Erythroblast (primary cell): ENCODE measurements around the gene MYRIP.

Experiments
- GATA1 ChIP-seq: IDR thresholded peaks from 2 replicates; pipeline ENCODE4 v1.6.1; 2011; ENCODE audit warnings: low read depth, mild to moderate bottlenecking, control low read depth, low read length, moderate library complexity
- POLR2A ChIP-seq: IDR thresholded peaks from 2 replicates; pipeline ENCODE4 v1.6.1; 2011; ENCODE audit warnings: mild to moderate bottlenecking, low read length

- no peak for TF ChIP-seq POLR2A
- no peak for TF ChIP-seq GATA1
These were observed at the start of gene MYRIP for GRCh38 chr3:39809181-39809994.
